SK-N-MC (cell line): ENCODE results near the gene HBP1.

Source experiments
- EZH2 ChIP-seq: fragments of 200-600 bp; sonication (generic); IDR thresholded peaks from one replicate; pipeline ENCODE4 v1.6.1; 2017; ENCODE audit warnings: antibody characterized with exemption
- POLR2AphosphoS5 ChIP-seq: IDR thresholded peaks from 2 replicates; pipeline ENCODE4 v1.6.1; 2012; ENCODE audit warnings: mild to moderate bottlenecking, low read depth, low read length, borderline replicate concordance

GRCh38 chr7:107170051-107170915, 1.5 kb downstream of the HBP1 start:
- TF ChIP-seq POLR2AphosphoS5: no peak
- no peak for TF ChIP-seq EZH2
